ENCODE measurements around the gene SLC44A2.
"Not testable (repeated sequence)": the region's sequence is repeated elsewhere in the genome, so short reads cannot be mapped to it uniquely, and the experiment has no call there.

SLC44A2 gene

GRCh38 chr19:10655457-10656312, 30.3 kb downstream of the SLC44A2 start:
- H3K4me3 ChIP-seq (replicated peaks in 1 of 2; ENCODE audit: low read depth in 2 of 2, low read length in 2 of 2), result peak overlapping the region; percentile 89 to 96
- TF ChIP-seq CTCF (IDR thresholded peaks at IDR 0.05; ENCODE audit: low read depth, low read length), result peak; percentile 10
- peak; percentile 20 to 41 for DNase-seq (ENCODE audit: low read depth in 2 of 2)

GRCh38 chr19:10660346-10660745, 35.0 kb downstream of the SLC44A2 start:
- DNase-seq (ENCODE audit: low read depth in 2 of 2), result no peak
- no peak overlapping the region for H3K4me3 ChIP-seq (replicated peaks in 1 of 2; ENCODE audit: low read depth in 2 of 2, low read length in 2 of 2)
- no peak for TF ChIP-seq CTCF (IDR thresholded peaks at IDR 0.05; ENCODE audit: low read depth, low read length)

- TF ChIP-seq CTCF (IDR thresholded peaks at IDR 0.05; ENCODE audit: low read depth, low read length), result no peak
- no peak overlapping the region for H3K4me3 ChIP-seq (replicated peaks in 1 of 2; ENCODE audit: low read depth in 2 of 2, low read length in 2 of 2)
- no peak for DNase-seq (ENCODE audit: low read depth in 2 of 2)
These were observed 36.6 kb downstream of the SLC44A2 start for GRCh38 chr19:10661946-10662345.

GRCh38 chr19:10662384-10663251, 37.3 kb downstream of the SLC44A2 start:
- no peak for TF ChIP-seq CTCF (IDR thresholded peaks at IDR 0.05; ENCODE audit: low read depth, low read length)
- peak; percentile 50 to 60 for DNase-seq (ENCODE audit: low read depth in 2 of 2)
- no peak overlapping the region for H3K4me3 ChIP-seq (replicated peaks in 1 of 2; ENCODE audit: low read depth in 2 of 2, low read length in 2 of 2)

GRCh38 chr19:10663252-10663563, 37.9 kb downstream of the SLC44A2 start:
- H3K4me3 ChIP-seq (replicated peaks in 1 of 2; ENCODE audit: low read depth in 2 of 2, low read length in 2 of 2); DNase-seq (ENCODE audit: low read depth in 2 of 2): not testable (repeated sequence)

- H3K4me3 ChIP-seq (replicated peaks in 1 of 2; ENCODE audit: low read depth in 2 of 2, low read length in 2 of 2), result no peak overlapping the region
- TF ChIP-seq CTCF (IDR thresholded peaks at IDR 0.05; ENCODE audit: low read depth, low read length), result no peak
- no peak for DNase-seq (ENCODE audit: low read depth in 2 of 2)
These were observed 42.5 kb downstream of the SLC44A2 start for GRCh38 chr19:10667867-10668266.

GRCh38 chr19:10669246-10669645, 43.9 kb downstream of the SLC44A2 start:
- no peak for TF ChIP-seq CTCF (IDR thresholded peaks at IDR 0.05; ENCODE audit: low read depth, low read length)
- DNase-seq (ENCODE audit: low read depth in 2 of 2), result no peak
- no peak overlapping the region for H3K4me3 ChIP-seq (replicated peaks in 1 of 2; ENCODE audit: low read depth in 2 of 2, low read length in 2 of 2)
